CD4-positive, alpha-beta T cell (primary cell): Measurements from ENCODE around the gene RASL10A. TPM values are rescaled to one million over a fixed set of nuclear protein-coding genes. Genes with fewer than 3 reads are reported as not detected.

Experiments
- ATAC-seq: fragments of 200-7000 bp; cut with Tn5 transposase; one replicate; pipeline ENCODE4 v1.10.0; 2022; ENCODE audit warnings: mild to moderate bottlenecking; ENCODE audit not compliant: poor library complexity
- CTCF ChIA-PET: fragments of 350-600 bp; sonication (Branson Sonifier 250); formaldehyde crosslinking; loops from one replicate; lab custom pipeline; 2021; ENCODE audit warnings: antibody characterized with exemption, inconsistent platforms; lab: Charles Lee
- POLR2A ChIA-PET: fragments of 350-600 bp; sonication (Branson Sonifier 250); formaldehyde crosslinking; loops from one replicate; lab custom pipeline; 2021; ENCODE audit warnings: antibody characterized with exemption, inconsistent platforms; lab: Charles Lee
- DNase-seq, 14 experiments: peaks; one replicate each; pipeline ENCODE4 v3.0.0-alpha.2; 2013 to 2020; ENCODE audit warnings: mixed read lengths in 2 of 14
- H3K27ac ChIP-seq, 2 donors: one replicate each; pipeline versions ENCODE4 v1.5.1 to v1.7.0; 2013; ENCODE audit warnings: low read length in 2 of 2, low read depth in 1 of 2, mild to moderate bottlenecking in 1 of 2
- H3K27me3 ChIP-seq, 2 experiments: 1 replicate in 1 of 2; 2 replicates in 1 of 2; pipeline versions ENCODE4 v1.6.1 to v1.7.0; 2013; ENCODE audit warnings: low read length in 2 of 2, control low read depth in 1 of 2, mild to moderate bottlenecking in 1 of 2, moderate library complexity in 1 of 2; ENCODE audit not compliant: insufficient read depth in 2 of 2, control insufficient read depth in 1 of 2
- H3K36me3 ChIP-seq: one replicate; pipeline ENCODE4 v1.6.1; 2013; ENCODE audit warnings: low read length, control low read depth; ENCODE audit not compliant: insufficient read depth
- H3K4me1 ChIP-seq: one replicate; pipeline ENCODE4 v1.6.1; 2013; ENCODE audit warnings: low read length, control low read depth; ENCODE audit not compliant: insufficient read depth
- H3K4me3 ChIP-seq: one replicate; pipeline ENCODE4 v1.5.1; 2013; ENCODE audit warnings: mild to moderate bottlenecking, low read length, moderate library complexity
- H3K9me3 ChIP-seq, 2 experiments: 1 replicate in 1 of 2; 2 replicates in 1 of 2; pipeline versions ENCODE4 v1.6.1 to v1.7.0; 2013; ENCODE audit warnings: low read length in 2 of 2, mild to moderate bottlenecking in 2 of 2, control low read depth in 1 of 2, moderate library complexity in 1 of 2; ENCODE audit not compliant: control insufficient read depth in 1 of 2, insufficient read depth in 1 of 2
- H3K27ac Mint-ChIP-seq: one replicate; pipeline ENCODE4 v1.8.0; 2020; ENCODE audit warnings: mixed read lengths
- H3K27me3 Mint-ChIP-seq: one replicate; pipeline ENCODE4 v1.8.0; 2021; ENCODE audit warnings: mixed read lengths
- H3K36me3 Mint-ChIP-seq: one replicate; pipeline ENCODE4 v1.8.0; 2021; ENCODE audit warnings: low read depth, mixed read lengths
- H3K4me1 Mint-ChIP-seq: one replicate; pipeline ENCODE4 v1.8.0; 2021; ENCODE audit warnings: low read depth, mixed read lengths
- H3K4me3 Mint-ChIP-seq: one replicate; pipeline ENCODE4 v1.8.0; 2020; ENCODE audit warnings: mild to moderate bottlenecking, mixed read lengths
- H3K9me3 Mint-ChIP-seq: one replicate; pipeline ENCODE4 v1.8.0; 2020; ENCODE audit warnings: mixed read lengths
- CTCF ChIP-seq: fragments of 200-600 bp; IDR thresholded peaks from one replicate; pipeline ENCODE4 v1.8.0; 2022; ENCODE audit warnings: antibody characterized with exemption, mild to moderate bottlenecking
- intact Hi-C, 2 experiments: fragments of 100-400 bp; cut with DNase I in 1 of 2; cut with micrococcal nuclease in 1 of 2; formaldehyde crosslinking; loops; one replicate each; pipeline versions ENCODE4 v1.15.1 to v1.9.0; 2023 to 2025; cut with DNase I, micrococcal nuclease
- total RNA-seq, 174 experiments: library from RNA in 2 of 174; stranded (reverse) in 2 of 174; gene quantifications; one replicate each; pipeline ENCODE4 v1.2.3 and lab custom pipeline; 2021 to 2026

Gene RASL10A
- total RNA-seq, 2 experiments from 2014 or later = 0.30 to 0.36 TPM

- Histone ChIP-seq H3K27ac (peak overlapping the region; percentile 96 to 97), H3K36me3 (peaks cover 25% of the 10 kb centered on the region), H3K9me3 (no peaks in the 10 kb centered on the region), H3K27me3 (no peaks in the 10 kb centered on the region), H3K4me3 (peak overlapping the region; percentile 98), H3K4me1 (peaks cover 47% of the 10 kb centered on the region)
- no peak for ATAC-seq
- ChIA-PET CTCF (no interaction called here), POLR2A (interaction anchor here (1.1 to 2.0 kb wide), 4 partner anchors 10 to 467 kb away, joined by 3 to 7 read pairs (median 4); partner anchors contain the start of gene XBP1)
- intact Hi-C loops = loop anchor here in 1 of 2 experiments (2.0 to 10.0 kb wide), 5 partner anchors 120 to 1343 kb away; partner anchors contain the start of genes AP1B1, MTFP1, THOC5 and ZNRF3
- Mint-ChIP-seq H3K36me3 (peaks cover 48% of the 10 kb centered on the region), H3K4me3 (peak overlapping the region; percentile 95), H3K9me3 (no peaks in the 10 kb centered on the region), H3K27ac (peak overlapping the region; percentile 98), H3K4me1 (peaks cover 59% of the 10 kb centered on the region), H3K27me3 (no peaks in the 10 kb centered on the region)
- no peak for TF ChIP-seq CTCF
- no peak for DNase-seq
Measured at GRCh38 chr22:29267462-29267857, 48.0 kb downstream of the RASL10A start.

- peaks cover 42% of the 10 kb centered on the region for H3K36me3 Mint-ChIP-seq
- no peak for ATAC-seq
- H3K4me3 Mint-ChIP-seq = peak overlapping the region; percentile 95
- ChIA-PET POLR2A (interaction anchor here (1.1 to 2.0 kb wide), 4 partner anchors 11 to 467 kb away, joined by 3 to 7 read pairs (median 4); partner anchors contain the start of gene XBP1), CTCF (no interaction called here)
- Histone ChIP-seq H3K36me3 (peaks cover 19% of the 10 kb centered on the region), H3K27me3 (no peaks in the 10 kb centered on the region), H3K27ac (no peak overlapping the region), H3K4me3 (peak overlapping the region; percentile 98), H3K9me3 (no peaks in the 10 kb centered on the region), H3K4me1 (peaks cover 43% of the 10 kb centered on the region)
- peak in 1 of 14 experiments; percentile 15 for DNase-seq
- H3K27ac Mint-ChIP-seq = peak overlapping the region; percentile 98
- no peaks in the 10 kb centered on the region for H3K9me3 Mint-ChIP-seq
- no peak for TF ChIP-seq CTCF
- intact Hi-C loops = loop anchor here in 1 of 2 experiments (2.0 to 10.0 kb wide), 5 partner anchors 120 to 1342 kb away; partner anchors contain the start of genes AP1B1, MTFP1, THOC5 and ZNRF3
- H3K4me1 Mint-ChIP-seq = peaks cover 52% of the 10 kb centered on the region
- H3K27me3 Mint-ChIP-seq = no peaks in the 10 kb centered on the region
Measured at GRCh38 chr22:29266564-29267461, 48.7 kb downstream of the RASL10A start.

GRCh38 chr22:29265929-29266328 is 49.6 kb downstream of the RASL10A start:
- Histone ChIP-seq H3K4me1 (peaks cover 37% of the 10 kb centered on the region), H3K4me3 (no peak overlapping the region), H3K9me3 (no peaks in the 10 kb centered on the region), H3K36me3 (peaks cover 15% of the 10 kb centered on the region), H3K27me3 (no peaks in the 10 kb centered on the region), H3K27ac (no peak overlapping the region)
- peaks cover 44% of the 10 kb centered on the region for H3K4me1 Mint-ChIP-seq
- CTCF ChIA-PET = no interaction called here
- ATAC-seq (no peak), DNase-seq (no peak)
- intact Hi-C loops = loop anchor here in 1 of 2 experiments (2.0 to 10.0 kb wide), 5 partner anchors 121 to 1341 kb away; partner anchors contain the start of genes AP1B1, MTFP1, THOC5 and ZNRF3
- H3K4me3 Mint-ChIP-seq = peak overlapping the region; percentile 95
- no peaks in the 10 kb centered on the region for H3K27me3 Mint-ChIP-seq
- POLR2A ChIA-PET = no interaction called here
- no peaks in the 10 kb centered on the region for H3K9me3 Mint-ChIP-seq
- no peak for TF ChIP-seq CTCF
- peak overlapping the region; percentile 98 for H3K27ac Mint-ChIP-seq
- peaks cover 35% of the 10 kb centered on the region for H3K36me3 Mint-ChIP-seq
